GM23338 (cell line): ENCODE measurements around the gene ANKRD60.

Experiments used
- CREB1 ChIP-seq: fragments of 250-450 bp; sonication (Bioruptor Pico); IDR thresholded peaks from 2 replicates; pipeline ENCODE4 v1.5.0; 2020; ENCODE audit warnings: low read depth, mild to moderate bottlenecking, moderate library complexity
- CTCF ChIP-seq, 2 experiments: fragments of 200-600 bp in 1 of 2; sonication (generic) in 1 of 2; conservative IDR thresholded peaks; 2 replicates each; pipeline versions ENCODE4 v1.5.1 to v1.6.1; 2016 to 2017; ENCODE audit warnings: antibody characterized with exemption in 2 of 2, low read depth in 2 of 2, mild to moderate bottlenecking in 2 of 2, moderate library complexity in 1 of 2
- EZH2phosphoT487 ChIP-seq: fragments of 200-600 bp; sonication (generic); IDR thresholded peaks from one replicate; pipeline ENCODE4 v1.8.1; 2018; ENCODE audit warnings: antibody characterized with exemption; ENCODE audit not compliant: unreplicated experiment
- JUNB ChIP-seq: IDR thresholded peaks from one replicate; pipeline ENCODE4 v1.6.1; 2016; ENCODE audit warnings: antibody characterized with exemption; ENCODE audit not compliant: unreplicated experiment
- POLR2AphosphoS5 ChIP-seq: IDR thresholded peaks from 2 replicates; pipeline ENCODE4 v1.6.1; 2016; ENCODE audit warnings: antibody characterized with exemption, low read depth

GRCh38 chr20:58194175-58194791 lies 34.2 kb downstream of the ANKRD60 start:
- TF ChIP-seq EZH2phosphoT487, result no peak
- TF ChIP-seq JUNB, result no peak
- TF ChIP-seq POLR2AphosphoS5, result no peak
- TF ChIP-seq CTCF (conservative IDR thresholded peaks at IDR 0.05; ENCODE audit: low read depth in 2 of 2), result no peak
- TF ChIP-seq CREB1 (CRISPR knock-in tag), result no peak
